Stimulated activated CD8-positive, alpha-beta memory T cell treated with anti-CD3 and anti-CD28 coated beads, Interleukin-4, amount 100 ng/mL, for 24 hours (primary cell): Measurements from ENCODE around the gene TMEM179.

Experiments used
- DNase-seq: peaks from one replicate; pipeline ENCODE4 v3.0.0-alpha.2; 2020; ENCODE audit warnings: low read depth

TMEM179 gene

GRCh38 chr14:104544362-104544961 lies 60.1 kb downstream of the TMEM179 start:
- DNase-seq = no peak

- DNase-seq = no peak
Observed at GRCh38 chr14:104542871-104543830, 61.4 kb downstream of the TMEM179 start.

GRCh38 chr14:104541905-104542465 lies 62.6 kb downstream of the TMEM179 start:
- DNase-seq = no peak
